Glomerular endothelial cell (primary cell): ENCODE data around the gene WDR48. TPM values are rescaled to one million over a fixed set of nuclear protein-coding genes. Genes with fewer than 3 reads are reported as not detected.

Experiments used
- DNase-seq: peaks from one replicate; pipeline ENCODE4 v3.0.0-alpha.2; 2011; ENCODE audit warnings: low read depth, low spot score; ENCODE audit errors: extremely low read depth
- total RNA-seq: library from RNA; depleted of rRNA; stranded (reverse); fragments of >200 nt; gene quantifications from 2 replicates; pipeline ENCODE4 v1.2.3, GENCODE V29; 2015

WDR48 gene
- total RNA-seq, 1 donor from 2014 or later, result 25.0 TPM

GRCh38 chr3:39100500-39100886, 48.7 kb downstream of the WDR48 start:
- no peak for DNase-seq

GRCh38 chr3:39101022-39101689, 49.3 kb downstream of the WDR48 start:
- no peak for DNase-seq

GRCh38 chr3:39102504-39103323, 50.9 kb downstream of the WDR48 start:
- no peak for DNase-seq

GRCh38 chr3:39103324-39103693, 51.5 kb downstream of the WDR48 start:
- no peak for DNase-seq

GRCh38 chr3:39103791-39104552, 52.2 kb downstream of the WDR48 start:
- DNase-seq, result no peak

GRCh38 chr3:39104961-39105686, 53.3 kb downstream of the WDR48 start:
- DNase-seq, result no peak

- no peak for DNase-seq
These were observed 53.9 kb downstream of the WDR48 start for GRCh38 chr3:39105687-39106063.

- no peak for DNase-seq
These were observed 54.5 kb downstream of the WDR48 start for GRCh38 chr3:39106281-39106811.

- DNase-seq, result no peak
These were observed 55.1 kb downstream of the WDR48 start for GRCh38 chr3:39106851-39107387.

- DNase-seq, result no peak
These were observed 55.8 kb downstream of the WDR48 start, which contains the start of the genes GORASP1 and TTC21A for GRCh38 chr3:39107388-39108199. Gene GORASP1 (minus strand): TSS chr3:39107627. CDS start chr3:39107541, 86 bp downstream. Gene TTC21A (plus strand): TSS chr3:39107680. CDS start chr3:39107838, 158 bp downstream.

GRCh38 chr3:39108200-39108710, 56.4 kb downstream of the WDR48 start:
- DNase-seq, result no peak

- no peak for DNase-seq
These were observed 57.3 kb downstream of the WDR48 start for GRCh38 chr3:39109086-39109485.

GRCh38 chr3:39110041-39110639, 58.3 kb downstream of the WDR48 start:
- no peak for DNase-seq

GRCh38 chr3:39112113-39112512, 60.3 kb downstream of the WDR48 start:
- DNase-seq, result no peak

GRCh38 chr3:39112535-39112934, 60.7 kb downstream of the WDR48 start:
- DNase-seq, result no peak

- no peak for DNase-seq
These were observed 61.5 kb downstream of the WDR48 start for GRCh38 chr3:39113291-39113690.

- DNase-seq, result no peak
These were observed 62.6 kb downstream of the WDR48 start for GRCh38 chr3:39114456-39114855.

- DNase-seq, result no peak
These were observed 64.1 kb downstream of the WDR48 start for GRCh38 chr3:39115870-39116269.

- no peak for DNase-seq
These were observed 66.3 kb downstream of the WDR48 start for GRCh38 chr3:39118079-39118478.
